ENCODE measurements around the gene ANXA9. TPM values are rescaled to one million over a fixed set of nuclear protein-coding genes. Genes with fewer than 3 reads are reported as not detected.

Gene ANXA9
- total RNA-seq, 1 experiment from 2014 or later: 2.7 TPM

DNA sequence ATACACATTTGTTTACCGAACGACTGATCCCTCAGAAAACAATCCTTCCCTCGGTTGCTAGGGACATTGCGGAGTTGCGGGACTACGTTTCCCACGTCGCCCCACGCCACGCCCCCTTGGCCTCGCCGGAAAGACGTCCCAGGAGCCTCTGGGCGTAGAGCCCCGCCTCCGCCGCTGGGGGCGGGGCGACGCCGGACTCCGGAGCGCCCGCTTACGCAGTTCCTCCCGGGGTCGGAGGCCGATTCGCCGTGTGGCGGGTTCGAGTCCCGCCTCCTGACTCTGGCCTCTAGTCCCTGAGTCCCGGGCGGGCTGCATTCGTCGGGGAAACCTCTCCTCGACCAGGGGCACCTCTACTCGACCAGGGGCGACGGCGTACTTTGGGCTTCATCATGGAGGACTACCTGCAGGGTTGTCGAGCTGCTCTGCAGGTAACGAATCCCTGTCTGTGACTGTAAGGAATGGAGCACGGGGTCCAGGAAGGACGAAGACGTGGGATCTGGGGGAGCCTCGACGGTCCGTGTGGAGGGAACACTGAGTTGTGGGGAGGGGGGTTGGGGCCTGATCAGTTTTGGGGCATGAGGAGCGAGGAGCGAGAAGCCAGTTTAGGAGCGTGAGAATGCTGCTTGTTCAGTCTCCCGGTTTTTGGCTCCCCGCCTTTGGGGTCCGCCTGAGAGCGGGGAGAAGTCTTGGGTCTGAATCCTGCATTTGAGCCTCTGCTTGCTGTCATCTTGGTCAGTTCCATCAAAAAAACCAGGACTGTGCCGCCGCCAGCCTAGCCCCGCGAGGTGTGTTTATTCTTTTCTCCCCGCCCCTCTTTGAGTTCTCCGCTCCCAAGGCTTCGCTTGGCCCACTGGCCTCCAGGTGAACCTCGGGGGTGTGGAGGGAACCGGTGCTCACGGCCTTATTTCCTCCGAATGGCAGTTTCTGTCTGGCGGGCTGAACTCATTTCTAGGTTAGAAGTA lies 26.4 kb downstream of the ANXA9 start, which contains the start of gene PRUNE1:
TSS of gene PRUNE1 (plus strand) at position 206 of the 962 bp plus-strand sequence. CDS start at position 390, 184 bp downstream.
- Histone ChIP-seq H4K20me1 (ENCODE audit: insufficient read depth) (no peaks in the 10 kb centered on the region), H3K4me1 (ENCODE audit: control insufficient read depth in 1 of 2, insufficient read depth in 2 of 2, low read length in 2 of 2) (peaks cover 13 to 40% of the 10 kb centered on the region in 2 experiments; a peak in 3 of 4 replicates), H3K9me3 (ENCODE audit: control insufficient read depth in 1 of 2, insufficient read depth in 1 of 2, low read depth in 1 of 2, low read length in 2 of 2) (no peaks in the 10 kb centered on the region), H3K27ac (ENCODE audit: low read depth, low read length) (peak within 1 kb of the TSS; percentile 75), H2AFZ (ENCODE audit: low read depth, low read length, poor library complexity, severe bottlenecking) (peak within 1 kb of the TSS; percentile 83), H3K79me2 (ENCODE audit: insufficient read depth, low read length) (peaks cover 16% of the 10 kb centered on the region), H3K9me2 (ENCODE audit: insufficient read depth) (no peaks in the 10 kb centered on the region), H3K9ac (ENCODE audit: low read length) (peak within 1 kb of the TSS; percentile 95), H3K4me2 (ENCODE audit: low read length) (peak within 1 kb of the TSS; percentile 94), H3K36me3 (ENCODE audit: control insufficient read depth in 1 of 2, insufficient read depth in 2 of 2, low read length in 2 of 2) (no peaks in the 10 kb centered on the region), H3K4me3 (replicated peaks in 1 of 2; ENCODE audit: low read depth in 1 of 2, low read length in 2 of 2) (peak within 1 kb of the TSS; percentile 60 to 94), H3K27me3 (ENCODE audit: insufficient read depth, low read length) (no peaks in the 10 kb centered on the region)
- ATAC-seq (peak; percentile 92), DNase-seq (ENCODE audit: low read depth, low spot score) (peak; percentile 94)
- intact Hi-C loops (cut with micrococcal nuclease): loop anchor here (5.0 kb wide), 1 partner anchor 446 kb away; no protein-coding TSS in a partner anchor
- TF ChIP-seq ZFX (IDR thresholded peaks at IDR 0.05) (peak; percentile 39; the same call in 1 of the 2 replicates), POLR2AphosphoS5 (IDR thresholded peaks at IDR 0.05; ENCODE audit: low read depth, low read length) (peak; percentile 66), SIN3A (IDR thresholded peaks at IDR 0.05; ENCODE audit: low read depth) (no peak), CBX3 (IDR thresholded peaks at IDR 0.05; ENCODE audit: low read depth) (no peak), POLR2A (IDR thresholded peaks at IDR 0.05; ENCODE audit: borderline replicate concordance, extremely low read depth, insufficient read depth, insufficient read length) (peak; percentile 58), EGR1 (IDR thresholded peaks at IDR 0.05; ENCODE audit: low read depth) (peak; percentile 68), SP1 (IDR thresholded peaks at IDR 0.05; ENCODE audit: low read depth) (peak; percentile 88)
- ChIA-PET POLR2A (no interaction called here), CTCF (no interaction called here), RAD21 (ENCODE audit: low non-redundant PET in 1 of 2, low total read pairs in 2 of 2, uncharacterized antibody in 2 of 2, unreplicated experiment in 2 of 2) (no interaction called here)
- BruUV-seq (replicated peaks): no TSS peak

DNA sequence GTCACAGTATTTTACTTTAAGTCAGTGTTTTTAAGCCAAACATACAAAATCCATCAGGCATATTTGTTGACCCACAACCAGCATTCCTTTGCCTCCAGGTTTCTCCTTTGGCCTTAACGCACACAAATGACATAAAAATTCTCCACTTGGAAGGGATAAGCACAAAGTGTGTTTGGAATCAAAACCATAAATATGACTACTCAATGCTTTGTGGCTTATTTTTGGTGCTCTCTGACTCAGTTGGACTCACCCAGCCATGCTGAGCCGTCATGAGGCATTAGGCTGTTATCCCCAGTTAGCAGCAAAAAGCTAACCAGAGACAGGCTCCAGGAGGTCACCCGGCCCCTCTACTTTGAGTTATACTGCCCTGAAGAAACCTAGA lies 27.1 kb downstream of the ANXA9 start:
- RAD21 ChIA-PET (ENCODE audit: low non-redundant PET in 1 of 2, low total read pairs in 2 of 2, uncharacterized antibody in 2 of 2, unreplicated experiment in 2 of 2): no interaction called here
- H3K4me2 ChIP-seq (ENCODE audit: low read length): peak overlapping the region; percentile 94
- BruUV-seq (replicated peaks): TSS peak; percentile 57
- H3K36me3 ChIP-seq (ENCODE audit: control insufficient read depth in 1 of 2, insufficient read depth in 2 of 2, low read length in 2 of 2): no peaks in the 10 kb centered on the region
- H3K27me3 ChIP-seq (ENCODE audit: insufficient read depth, low read length): no peaks in the 10 kb centered on the region
- intact Hi-C loops (cut with micrococcal nuclease): loop anchor here (5.0 kb wide), 1 partner anchor 447 kb away; no protein-coding TSS in a partner anchor
- CTCF ChIA-PET: no interaction called here
- no peak for ATAC-seq
- H3K4me3 ChIP-seq (replicated peaks in 1 of 2; ENCODE audit: low read depth in 1 of 2, low read length in 2 of 2): peak overlapping the region; percentile 60 to 94
- peak overlapping the region; percentile 83 for H2AFZ ChIP-seq (ENCODE audit: low read depth, low read length, poor library complexity, severe bottlenecking)
- POLR2A ChIA-PET: no interaction called here
- no peak for DNase-seq (ENCODE audit: low read depth, low spot score)
- H4K20me1 ChIP-seq (ENCODE audit: insufficient read depth): no peaks in the 10 kb centered on the region
- H3K79me2 ChIP-seq (ENCODE audit: insufficient read depth, low read length): peaks cover 16% of the 10 kb centered on the region
- H3K4me1 ChIP-seq (ENCODE audit: control insufficient read depth in 1 of 2, insufficient read depth in 2 of 2, low read length in 2 of 2): peaks cover 11 to 36% of the 10 kb centered on the region in 2 experiments; a peak in 3 of 4 replicates
- H3K9me2 ChIP-seq (ENCODE audit: insufficient read depth): no peaks in the 10 kb centered on the region
- peak overlapping the region; percentile 75 for H3K27ac ChIP-seq (ENCODE audit: low read depth, low read length)
- TF ChIP-seq, protein P1, sequence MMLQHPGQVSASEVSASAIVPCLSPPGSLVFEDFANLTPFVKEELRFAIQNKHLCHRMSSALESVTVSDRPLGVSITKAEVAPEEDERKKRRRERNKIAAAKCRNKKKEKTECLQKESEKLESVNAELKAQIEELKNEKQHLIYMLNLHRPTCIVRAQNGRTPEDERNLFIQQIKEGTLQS (IDR thresholded peaks at IDR 0.05): no peak
- peak overlapping the region; percentile 95 for H3K9ac ChIP-seq (ENCODE audit: low read length)
- no peaks in the 10 kb centered on the region for H3K9me3 ChIP-seq (ENCODE audit: control insufficient read depth in 1 of 2, insufficient read depth in 1 of 2, low read depth in 1 of 2, low read length in 2 of 2)
